Natural killer cell (primary cell): Measurements from ENCODE around the gene PRR35. TPM values are rescaled to one million over a fixed set of nuclear protein-coding genes. Genes with fewer than 3 reads are reported as not detected.
A peak's percentile ranks its signal among the peaks of the same experiment; 100 is the strongest.
"Not testable (repeated sequence)": the region's sequence is repeated elsewhere in the genome, so short reads cannot be mapped to it uniquely, and the experiment has no call there.

ENCODE experiments used
- ATAC-seq, 3 donors: fragments of 150-1000 bp in 2 of 3; fragments of 200-7000 bp in 1 of 3; cut with Tn5 transposase; 1 replicate in 1 of 3; 2 replicates in 2 of 3; pipeline ENCODE4 v1.10.0; 2021; ENCODE audit warnings: mild to moderate bottlenecking in 2 of 3, moderate library complexity in 2 of 3
- DNase-seq, 2 donors: peaks; one replicate each; pipeline versions ENCODE4 v3.0.0 to v3.0.0-alpha.2; 2013 to 2021; ENCODE audit warnings: mixed read lengths in 1 of 2
- H3K27ac ChIP-seq: one replicate; pipeline ENCODE4 v1.5.1; 2013; ENCODE audit warnings: mild to moderate bottlenecking, low read length
- H3K27me3 ChIP-seq: one replicate; pipeline ENCODE4 v1.6.1; 2013; ENCODE audit warnings: low read length; ENCODE audit not compliant: control insufficient read depth, insufficient read depth
- H3K36me3 ChIP-seq: one replicate; pipeline ENCODE4 v1.6.1; 2013; ENCODE audit warnings: low read length; ENCODE audit not compliant: control insufficient read depth, insufficient read depth
- H3K4me1 ChIP-seq: one replicate; pipeline ENCODE4 v1.6.1; 2013; ENCODE audit warnings: low read length; ENCODE audit not compliant: control insufficient read depth, insufficient read depth
- H3K4me3 ChIP-seq: one replicate; pipeline ENCODE4 v1.5.1; 2013; ENCODE audit warnings: low read length
- H3K9me3 ChIP-seq: one replicate; pipeline ENCODE4 v1.6.1; 2013; ENCODE audit warnings: low read length; ENCODE audit not compliant: control insufficient read depth, insufficient read depth
- H3K27ac Mint-ChIP-seq, 2 donors: one replicate each; pipeline ENCODE4 v1.8.0; 2022; ENCODE audit warnings: mild to moderate bottlenecking in 2 of 2, mixed read lengths in 2 of 2, moderate library complexity in 1 of 2
- H3K27me3 Mint-ChIP-seq, 2 donors: one replicate each; pipeline ENCODE4 v1.8.0; 2022; ENCODE audit warnings: low read depth in 2 of 2, mixed read lengths in 2 of 2
- H3K36me3 Mint-ChIP-seq: one replicate; pipeline ENCODE4 v1.8.0; 2022; ENCODE audit warnings: mixed read lengths
- H3K4me1 Mint-ChIP-seq, 2 donors: one replicate each; pipeline ENCODE4 v1.8.0; 2022; ENCODE audit warnings: mixed read lengths in 2 of 2
- H3K4me3 Mint-ChIP-seq: one replicate; pipeline ENCODE4 v1.8.0; 2022; ENCODE audit warnings: mild to moderate bottlenecking, moderate library complexity, mixed read lengths
- H3K9me3 Mint-ChIP-seq, 2 donors: one replicate each; pipeline ENCODE4 v1.8.0; 2022; ENCODE audit warnings: mixed read lengths in 2 of 2
- CTCF ChIP-seq: fragments of 200-600 bp; IDR thresholded peaks from one replicate; pipeline ENCODE4 v1.8.0; 2022; ENCODE audit warnings: antibody characterized with exemption
- WGBS: methylation state at CpG from one replicate; pipeline ENCODE4 v1.1.7; 2013; ENCODE audit warnings: missing lambda C conversion rate; ENCODE audit not compliant: insufficient coverage; 5-methylcytosine and 5-hydroxymethylcytosine counted together
- intact Hi-C: fragments of 100-400 bp; cut with micrococcal nuclease; formaldehyde crosslinking; loops from one replicate; pipeline ENCODE4 v1.14.2; 2022
- total RNA-seq, 4 donors: library from RNA; stranded (reverse); fragments of 120-200 nt in 1 of 4; gene quantifications; one replicate each; pipeline versions ENCODE4 v1.2.3 to v1.2.4, GENCODE V29; 2013 to 2022

Gene PRR35
- total RNA-seq, 3 donors from 2014 or later (not counting 1 experiment from before 2014, with no cell fraction given), result 0.20 TPM; not detected in 2

DNA sequence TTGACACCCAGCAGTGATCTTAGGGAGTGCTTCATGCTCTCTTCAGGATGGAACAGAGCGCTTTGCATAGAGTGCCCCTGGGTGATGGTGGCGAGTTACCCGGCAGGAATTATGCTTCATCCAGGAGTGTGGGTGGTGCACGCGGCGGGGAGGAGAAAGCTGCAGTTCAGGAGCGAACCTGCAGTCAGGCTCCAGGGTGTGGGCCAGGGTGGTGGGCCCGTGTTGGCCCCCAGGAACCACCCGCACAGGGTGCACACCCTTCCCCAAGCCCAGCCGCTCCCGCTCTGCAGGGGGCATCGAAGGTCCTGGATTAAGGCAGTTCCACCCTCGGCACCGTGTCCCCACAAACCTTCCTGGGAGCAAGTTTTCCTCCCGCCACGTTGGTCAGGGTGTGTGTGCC is 33.6 kb downstream of the PRR35 start:
- Mint-ChIP-seq H3K27ac (peak overlapping the region in 1 of 2 donors; percentile 36), H3K9me3 (no peaks in the 10 kb centered on the region), H3K36me3 (no peaks in the 10 kb centered on the region), H3K4me3 (no peak overlapping the region), H3K27me3 (no peaks in the 10 kb centered on the region), H3K4me1 (peaks cover 17 to 54% of the 10 kb centered on the region in 2 donors)
- Histone ChIP-seq H3K4me1 (peaks cover 31% of the 10 kb centered on the region), H3K36me3 (no peaks in the 10 kb centered on the region), H3K9me3 (no peaks in the 10 kb centered on the region), H3K27me3 (no peaks in the 10 kb centered on the region), H3K27ac (no peak overlapping the region), H3K4me3 (no peak overlapping the region)
- ATAC-seq, result no peak
- no peak for DNase-seq
- intact Hi-C loops, result no loop called here
- WGBS, result 88% methylated on average over 16 of the region's 16 CpGs
- no peak for TF ChIP-seq CTCF

GRCh38 chr16:595094-595528 is 34.9 kb downstream of the PRR35 start:
- Mint-ChIP-seq H3K4me1 (peaks cover 17 to 45% of the 10 kb centered on the region in 2 donors), H3K27me3 (no peaks in the 10 kb centered on the region), H3K36me3 (no peaks in the 10 kb centered on the region), H3K9me3 (no peaks in the 10 kb centered on the region), H3K4me3 (no peak overlapping the region), H3K27ac (no peak overlapping the region)
- no peaks in the 10 kb centered on the region for H3K27me3 ChIP-seq
- ATAC-seq (no peak), DNase-seq (no peak)
- TF ChIP-seq CTCF, result no peak
- no peaks in the 10 kb centered on the region for H3K9me3 ChIP-seq
- H3K4me3 ChIP-seq, result no peak overlapping the region
- no peaks in the 10 kb centered on the region for H3K36me3 ChIP-seq
- no peak overlapping the region for H3K27ac ChIP-seq
- intact Hi-C loops, result no loop called here
- WGBS, result 87% methylated on average over 18 of the region's 18 CpGs
- H3K4me1 ChIP-seq, result peaks cover 31% of the 10 kb centered on the region

- no peaks in the 10 kb centered on the region for H3K27me3 Mint-ChIP-seq
- no peak overlapping the region for H3K27ac Mint-ChIP-seq
- 91% methylated on average over 34 of the region's 34 CpGs for WGBS
- Histone ChIP-seq H3K27me3 (no peaks in the 10 kb centered on the region), H3K27ac (no peak overlapping the region), H3K9me3 (no peaks in the 10 kb centered on the region), H3K36me3 (no peaks in the 10 kb centered on the region), H3K4me3 (no peak overlapping the region), H3K4me1 (peaks cover 23% of the 10 kb centered on the region)
- no peak for TF ChIP-seq CTCF
- no peaks in the 10 kb centered on the region for H3K36me3 Mint-ChIP-seq
- no peak for DNase-seq
- no peak overlapping the region for H3K4me3 Mint-ChIP-seq
- intact Hi-C loops, result no loop called here
- ATAC-seq, result no peak
- peaks cover 9 to 37% of the 10 kb centered on the region in 2 donors for H3K4me1 Mint-ChIP-seq
- H3K9me3 Mint-ChIP-seq, result no peaks in the 10 kb centered on the region
These were observed 35.9 kb downstream of the PRR35 start for GRCh38 chr16:595942-596735.

DNA sequence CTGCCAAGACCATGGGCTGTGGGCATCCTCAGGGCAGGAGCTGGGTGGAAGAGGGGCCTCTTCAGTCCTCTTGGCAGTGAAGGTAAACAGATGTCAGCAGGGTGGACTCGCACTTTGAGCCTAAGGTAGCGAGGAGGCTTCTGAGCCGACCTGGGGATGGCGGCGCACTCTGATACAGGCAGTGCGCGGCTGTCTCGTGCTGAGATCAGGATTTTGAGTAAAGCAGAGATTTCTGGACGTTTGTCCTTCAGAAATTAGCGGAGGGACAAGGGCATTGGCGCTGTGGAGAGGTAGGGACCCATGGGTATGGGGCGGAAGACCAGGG is 36.5 kb downstream of the PRR35 start:
- no peaks in the 10 kb centered on the region for H3K9me3 ChIP-seq
- H3K4me1 ChIP-seq, result peaks cover 20% of the 10 kb centered on the region
- H3K4me3 Mint-ChIP-seq, result no peak overlapping the region
- no peaks in the 10 kb centered on the region for H3K27me3 ChIP-seq
- DNase-seq, result no peak
- ATAC-seq, result no peak
- H3K27ac Mint-ChIP-seq, result no peak overlapping the region
- no peaks in the 10 kb centered on the region for H3K9me3 Mint-ChIP-seq
- TF ChIP-seq CTCF, result no peak
- H3K4me3 ChIP-seq, result no peak overlapping the region
- no peaks in the 10 kb centered on the region for H3K36me3 ChIP-seq
- H3K27ac ChIP-seq, result no peak overlapping the region
- 97% methylated on average over 12 of the region's 12 CpGs for WGBS
- no peaks in the 10 kb centered on the region for H3K27me3 Mint-ChIP-seq
- intact Hi-C loops, result no loop called here
- peaks cover 6 to 32% of the 10 kb centered on the region in 2 donors for H3K4me1 Mint-ChIP-seq
- H3K36me3 Mint-ChIP-seq, result no peaks in the 10 kb centered on the region

- H3K4me3 ChIP-seq, H3K4me3 Mint-ChIP-seq, ATAC-seq, H3K27me3 ChIP-seq, H3K9me3 ChIP-seq, DNase-seq, H3K27ac ChIP-seq, H3K27me3 Mint-ChIP-seq, H3K36me3 ChIP-seq, H3K9me3 Mint-ChIP-seq, intact Hi-C loops, H3K27ac Mint-ChIP-seq, H3K36me3 Mint-ChIP-seq: not testable (repeated sequence)
- WGBS, result 94% methylated on average over 7 of the region's 7 CpGs
- H3K4me1 ChIP-seq, result peaks cover 11% of the 10 kb centered on the region
- H3K4me1 Mint-ChIP-seq, result peaks cover 8 to 28% of the 10 kb centered on the region in 2 donors
These were observed 37.5 kb downstream of the PRR35 start for GRCh38 chr16:597655-598054.
